Activated CD4-positive, alpha-beta T cell treated with anti-CD3 and anti-CD28 coated beads for 4 hours (primary cell): ENCODE results near the gene GNB2.
"Not testable (repeated sequence)": the region's sequence is repeated elsewhere in the genome, so short reads cannot be mapped to it uniquely, and the experiment has no call there.

Experiments
- DNase-seq, 2 donors: peaks; one replicate each; pipeline ENCODE4 v3.0.0-alpha.2; 2020

Gene GNB2

GRCh38 chr7:100705320-100705752 lies 31.8 kb downstream of the GNB2 start:
- peak; percentile 73 to 76 for DNase-seq

- DNase-seq, result peak; percentile 98 to 99
These were observed 32.5 kb downstream of the GNB2 start, which contains the start of gene POP7 for GRCh38 chr7:100705753-100706671. POP7 (plus strand) TSS chr7:100706121; CDS start chr7:100706831, 710 bp downstream.

GRCh38 chr7:100706672-100707311 lies 33.3 kb downstream of the GNB2 start:
- DNase-seq, result no peak

GRCh38 chr7:100708395-100708794 lies 34.9 kb downstream of the GNB2 start:
- DNase-seq, result no peak

GRCh38 chr7:100710452-100710851 lies 36.9 kb downstream of the GNB2 start:
- no peak for DNase-seq

GRCh38 chr7:100711369-100711768 lies 37.8 kb downstream of the GNB2 start:
- no peak for DNase-seq

GRCh38 chr7:100714725-100715124 lies 41.2 kb downstream of the GNB2 start:
- no peak for DNase-seq

- DNase-seq, result not testable (repeated sequence)
These were observed 43.5 kb downstream of the GNB2 start for GRCh38 chr7:100717073-100717472.

GRCh38 chr7:100719523-100720278 lies 46.2 kb downstream of the GNB2 start:
- no peak for DNase-seq

- DNase-seq, result no peak
These were observed 46.7 kb downstream of the GNB2 start, which contains the start of gene EPO for GRCh38 chr7:100720279-100720670. EPO (plus strand) TSS chr7:100720468; CDS start chr7:100720981, 513 bp downstream.

GRCh38 chr7:100720671-100721504 lies 47.3 kb downstream of the GNB2 start:
- no peak for DNase-seq

- no peak for DNase-seq
These were observed 47.9 kb downstream of the GNB2 start for GRCh38 chr7:100721505-100721812.

GRCh38 chr7:100722480-100723212 lies 49.1 kb downstream of the GNB2 start:
- DNase-seq, result no peak

- no peak for DNase-seq
These were observed 50.3 kb downstream of the GNB2 start for GRCh38 chr7:100723732-100724275.

- not testable (repeated sequence) for DNase-seq
These were observed 50.8 kb downstream of the GNB2 start for GRCh38 chr7:100724364-100724763.

- DNase-seq, result no peak
These were observed 53.6 kb downstream of the GNB2 start for GRCh38 chr7:100726996-100727761.

- DNase-seq, result no peak
These were observed 54.7 kb downstream of the GNB2 start for GRCh38 chr7:100728196-100728595.
